SU-DHL-6 (cell line): ENCODE results near the gene EMP1.

ENCODE experiments used
- CTCF ChIP-seq: fragments of 200-600 bp; sonication (generic); IDR thresholded peaks from one replicate; pipeline ENCODE4 v1.5.1; 2017; ENCODE audit warnings: antibody characterized with exemption, mild to moderate bottlenecking, low read length, moderate library complexity; ENCODE audit not compliant: insufficient read depth, poor library complexity, severe bottlenecking
- EZH2phosphoT487 ChIP-seq: fragments of 200-600 bp; sonication (generic), shearing (Covaris generic); conservative IDR thresholded peaks from 2 replicates; pipeline ENCODE4 v1.6.1; 2018; ENCODE audit warnings: mild to moderate bottlenecking, antibody characterized with exemption, low read length, moderate library complexity, mixed read lengths

DNA sequence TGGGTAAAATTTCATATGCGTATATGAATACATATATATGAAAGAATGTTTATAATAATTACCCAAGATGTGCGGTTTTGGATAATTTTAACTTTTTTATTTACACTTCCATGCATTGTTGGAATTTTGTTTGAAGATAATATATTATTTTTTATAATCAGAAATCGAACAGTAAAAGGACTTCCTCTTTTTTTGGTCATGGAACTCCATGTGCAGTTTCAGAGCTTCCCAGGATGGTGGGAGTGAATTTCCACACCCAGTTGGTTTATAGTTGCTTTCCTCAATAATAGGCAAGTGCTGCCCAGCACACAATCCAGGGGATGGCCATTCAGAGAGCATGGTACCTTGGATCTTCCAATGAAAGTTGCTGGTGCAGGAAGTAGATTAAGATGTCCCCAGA is 6.3 kb upstream of the EMP1 start:
- TF ChIP-seq EZH2phosphoT487 (no peak), CTCF (no peak)
